Cardiac fibroblast (primary cell): Measurements from ENCODE around the gene ZNF106.

Source experiments
- DNase-seq, 2 donors: peaks; one replicate each; pipeline versions ENCODE4 v3.0.0 to v3.0.0-alpha.2; 2010; ENCODE audit warnings: low read depth in 2 of 2
- H3K4me3 ChIP-seq, 2 donors: replicated peaks in 1 of 2; 1 replicate in 1 of 2; 2 replicates in 1 of 2; pipeline ENCODE4 v1.5.1; 2011; ENCODE audit warnings: low read depth in 2 of 2, low read length in 2 of 2, mild to moderate bottlenecking in 2 of 2, moderate library complexity in 1 of 2
- CTCF ChIP-seq: IDR thresholded peaks from one replicate; pipeline ENCODE4 v1.5.1; 2011; ENCODE audit warnings: low read depth, mild to moderate bottlenecking, low read length, inconsistent platforms

The ZNF106 gene

GRCh38 chr15:42498212-42499068 lies 7.5 kb upstream of the ZNF106 start:
- TF ChIP-seq CTCF, result no peak
- no peak overlapping the region for H3K4me3 ChIP-seq
- DNase-seq, result no peak

GRCh38 chr15:42495361-42496212 lies 4.6 kb upstream of the ZNF106 start, which contains the start of gene SNAP23:
Gene SNAP23 (plus strand): TSS chr15:42495634. CDS start chr15:42511847, 16,213 bp downstream.
- H3K4me3 ChIP-seq, result peak within 1 kb of the TSS; percentile 73 to 76
- TF ChIP-seq CTCF, result no peak
- DNase-seq, result peak; percentile 94 to 97

GRCh38 chr15:42494998-42495360 lies 4.0 kb upstream of the ZNF106 start:
- peak; percentile 84 to 86 for DNase-seq
- no peak for TF ChIP-seq CTCF
- peak overlapping the region; percentile 73 to 76 for H3K4me3 ChIP-seq

GRCh38 chr15:42493679-42494078 lies 2.7 kb upstream of the ZNF106 start:
- H3K4me3 ChIP-seq, result no peak overlapping the region
- TF ChIP-seq CTCF, result no peak
- no peak for DNase-seq

GRCh38 chr15:42491539-42492225 lies 741 bp upstream of the ZNF106 start:
- peak; percentile 63 to 75 for DNase-seq
- peak overlapping the region; percentile 97 for H3K4me3 ChIP-seq
- TF ChIP-seq CTCF, result no peak

GRCh38 chr15:42490291-42490670 lies 660 bp downstream of the ZNF106 start:
- TF ChIP-seq CTCF, result no peak
- peak; percentile 18 to 31 for DNase-seq

More at GRCh38 chr15:42490291-42490670, 660 bp downstream of the ZNF106 start:
- H3K4me3 ChIP-seq, result peak overlapping the region; percentile 97
